ENCODE results near the gene SCN7A.

DNA sequence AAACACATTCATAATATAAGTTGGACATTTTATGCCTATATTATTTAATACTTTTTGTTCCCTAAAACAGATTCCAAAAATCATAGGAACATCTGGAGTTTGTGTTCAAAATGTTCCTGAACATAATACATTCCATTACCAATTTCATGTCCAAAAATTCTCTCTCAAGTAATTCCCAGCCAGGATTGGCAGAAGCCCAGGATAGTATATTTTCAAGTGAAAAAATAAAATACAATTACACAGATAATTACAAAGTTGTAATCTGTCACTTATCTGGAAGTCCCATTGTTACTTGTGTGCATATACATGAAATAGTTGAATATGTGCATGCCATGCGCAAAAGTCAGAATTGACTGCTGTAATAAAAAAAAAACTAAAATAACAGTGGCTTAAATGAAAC is 5.2 kb upstream of the SCN7A start:
- TF ChIP-seq MAZ (IDR thresholded peaks at IDR 0.05; ENCODE audit: borderline replicate concordance, low read depth, low read length) (no peak), POLR2A (IDR thresholded peaks at IDR 0.05; ENCODE audit: low read length) (no peak), CHD4 (IDR thresholded peaks at IDR 0.05; ENCODE audit: borderline replicate concordance) (no peak), CHD2 (IDR thresholded peaks at IDR 0.05; ENCODE audit: low read length, partially characterized antibody) (no peak), CEBPB (IDR thresholded peaks at IDR 0.05) (no peak), MYC (IDR thresholded peaks at IDR 0.05; ENCODE audit: borderline replicate concordance, low read length) (no peak), EP300 (IDR thresholded peaks at IDR 0.05) (no peak), FOSB (CRISPR knock-in tag; IDR thresholded peaks at IDR 0.05) (no peak), KDM1A (IDR thresholded peaks at IDR 0.05; ENCODE audit: low read depth) (no peak), SMC3 (IDR thresholded peaks at IDR 0.05) (no peak)
- TF ChIP-seq, protein P1, sequence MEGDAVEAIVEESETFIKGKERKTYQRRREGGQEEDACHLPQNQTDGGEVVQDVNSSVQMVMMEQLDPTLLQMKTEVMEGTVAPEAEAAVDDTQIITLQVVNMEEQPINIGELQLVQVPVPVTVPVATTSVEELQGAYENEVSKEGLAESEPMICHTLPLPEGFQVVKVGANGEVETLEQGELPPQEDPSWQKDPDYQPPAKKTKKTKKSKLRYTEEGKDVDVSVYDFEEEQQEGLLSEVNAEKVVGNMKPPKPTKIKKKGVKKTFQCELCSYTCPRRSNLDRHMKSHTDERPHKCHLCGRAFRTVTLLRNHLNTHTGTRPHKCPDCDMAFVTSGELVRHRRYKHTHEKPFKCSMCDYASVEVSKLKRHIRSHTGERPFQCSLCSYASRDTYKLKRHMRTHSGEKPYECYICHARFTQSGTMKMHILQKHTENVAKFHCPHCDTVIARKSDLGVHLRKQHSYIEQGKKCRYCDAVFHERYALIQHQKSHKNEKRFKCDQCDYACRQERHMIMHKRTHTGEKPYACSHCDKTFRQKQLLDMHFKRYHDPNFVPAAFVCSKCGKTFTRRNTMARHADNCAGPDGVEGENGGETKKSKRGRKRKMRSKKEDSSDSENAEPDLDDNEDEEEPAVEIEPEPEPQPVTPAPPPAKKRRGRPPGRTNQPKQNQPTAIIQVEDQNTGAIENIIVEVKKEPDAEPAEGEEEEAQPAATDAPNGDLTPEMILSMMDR (IDR thresholded peaks at IDR 0.05) = no peak

All from A549 (cell line).